GM06990 (cell line): Measurements from ENCODE around the gene RHCE.
"Not testable (repeated sequence)": the region's sequence is repeated elsewhere in the genome, so short reads cannot be mapped to it uniquely, and the experiment has no call there.

Experiments
- DNase-seq: peaks from one replicate; pipeline ENCODE4 v3.0.0-alpha.2; 2011; ENCODE audit not compliant: insufficient read length; ENCODE audit errors: extremely low read depth
- H3K27me3 ChIP-seq: replicated peaks from 2 replicates; pipeline ENCODE4 v1.6.0; 2011; ENCODE audit warnings: low read length; ENCODE audit not compliant: control insufficient read depth, insufficient read depth
- H3K36me3 ChIP-seq: 2 replicates; pipeline ENCODE4 v1.5.1; 2011; ENCODE audit warnings: low read length; ENCODE audit not compliant: control insufficient read depth, insufficient read depth
- H3K4me3 ChIP-seq: replicated peaks from 2 replicates; pipeline ENCODE4 v1.5.1; 2011; ENCODE audit warnings: low read depth, mild to moderate bottlenecking, control low read depth, low read length
- CTCF ChIP-seq: IDR thresholded peaks from 2 replicates; pipeline ENCODE4 v1.5.1; 2011; ENCODE audit warnings: low read length, control low read depth, mild to moderate bottlenecking, inconsistent platforms; ENCODE audit not compliant: insufficient read depth, poor library complexity, severe bottlenecking

The RHCE gene

DNA sequence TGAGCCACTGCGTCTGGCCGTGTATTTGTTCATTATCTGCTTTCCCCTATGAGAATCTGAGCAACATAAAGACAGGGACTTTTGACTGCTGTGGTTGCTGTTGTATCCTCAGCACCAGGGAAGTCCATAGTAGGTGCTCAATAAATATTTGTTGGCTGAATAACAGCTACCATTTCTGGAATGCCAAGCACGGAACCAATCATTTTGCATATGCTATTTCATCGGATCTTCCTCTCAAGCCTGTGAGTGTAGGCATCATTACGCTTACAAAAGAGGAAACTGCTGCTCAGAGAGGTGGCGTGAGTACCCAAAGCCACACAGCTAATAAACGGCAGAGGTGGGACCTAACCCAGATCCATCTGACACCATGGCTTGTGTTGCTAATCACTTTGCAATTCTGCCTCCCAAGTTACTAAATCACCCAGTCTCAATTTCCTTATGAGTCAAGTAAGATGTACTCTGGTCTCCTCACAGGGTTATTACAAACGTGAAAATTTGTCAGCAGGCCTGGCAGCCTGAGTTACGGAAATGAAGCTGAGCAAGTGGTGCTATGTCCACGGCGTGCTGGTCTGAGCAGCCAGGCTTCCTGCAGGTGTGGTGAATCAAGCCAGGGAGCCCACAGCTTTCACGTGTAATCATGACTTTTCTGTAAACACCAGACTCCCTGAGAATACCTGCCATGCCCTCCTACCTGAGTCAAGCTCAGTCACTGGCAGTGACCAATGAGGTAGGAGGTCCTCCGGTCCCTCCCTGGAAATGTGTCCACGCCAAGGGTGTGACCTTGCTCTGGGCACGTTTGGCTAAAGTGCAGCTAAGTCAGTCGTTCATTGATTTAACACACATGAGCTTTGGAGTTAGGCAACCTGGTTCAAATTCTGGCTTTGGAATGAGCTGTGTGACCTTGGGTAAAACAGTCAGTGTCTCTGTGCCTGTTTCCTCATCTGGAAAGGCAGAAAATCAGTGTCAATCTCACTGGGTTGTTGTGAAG lies 4.8 kb upstream of the RHCE start:
- TF ChIP-seq CTCF = no peak
- DNase-seq = no peak
- H3K4me3 ChIP-seq = no peak overlapping the region

GRCh38 chr1:25423206-25423605 lies 2.6 kb upstream of the RHCE start:
- H3K27me3 ChIP-seq, H3K36me3 ChIP-seq, DNase-seq, H3K4me3 ChIP-seq: not testable (repeated sequence)

More for the DNA sequence above, 4.8 kb upstream of the RHCE start:
- H3K27me3 ChIP-seq = no peaks in the 10 kb centered on the region
- H3K36me3 ChIP-seq = no peaks in the 10 kb centered on the region

GRCh38 chr1:25419339-25419738 lies 1.3 kb downstream of the RHCE start:
- not testable (repeated sequence) for H3K27me3 ChIP-seq, H3K36me3 ChIP-seq, DNase-seq, H3K4me3 ChIP-seq

GRCh38 chr1:25417280-25417679 lies 3.3 kb downstream of the RHCE start:
- not testable (repeated sequence) for H3K36me3 ChIP-seq, H3K4me3 ChIP-seq, DNase-seq, H3K27me3 ChIP-seq

- not testable (repeated sequence) for H3K36me3 ChIP-seq, H3K4me3 ChIP-seq, H3K27me3 ChIP-seq, DNase-seq
These were observed 6.0 kb downstream of the RHCE start for GRCh38 chr1:25414578-25414977.

DNA sequence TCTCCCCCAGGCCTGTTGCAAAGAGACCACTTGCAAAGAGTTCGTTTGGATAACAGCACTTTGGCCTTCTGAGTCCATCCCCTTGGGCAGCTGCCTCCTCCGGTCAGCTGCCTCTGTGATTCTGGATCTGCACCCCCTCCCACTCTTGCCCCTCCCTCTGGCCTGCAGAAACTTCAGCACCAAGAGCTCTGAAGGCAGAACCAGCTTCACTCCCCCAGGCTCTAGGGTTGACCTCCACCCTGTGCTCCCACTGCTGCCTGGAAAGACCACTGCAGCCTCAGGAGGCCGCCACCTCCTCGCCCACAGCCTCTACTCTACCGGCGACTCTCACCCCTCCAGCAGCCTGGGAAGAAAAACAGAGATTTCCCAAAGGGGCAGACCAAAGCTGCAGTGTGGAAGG lies 6.5 kb downstream of the RHCE start:
- H3K27me3 ChIP-seq, DNase-seq, H3K4me3 ChIP-seq, H3K36me3 ChIP-seq: not testable (repeated sequence)

- not testable (repeated sequence) for H3K36me3 ChIP-seq, H3K4me3 ChIP-seq, DNase-seq, H3K27me3 ChIP-seq
These were observed 7.6 kb downstream of the RHCE start for GRCh38 chr1:25412872-25413623.

DNA sequence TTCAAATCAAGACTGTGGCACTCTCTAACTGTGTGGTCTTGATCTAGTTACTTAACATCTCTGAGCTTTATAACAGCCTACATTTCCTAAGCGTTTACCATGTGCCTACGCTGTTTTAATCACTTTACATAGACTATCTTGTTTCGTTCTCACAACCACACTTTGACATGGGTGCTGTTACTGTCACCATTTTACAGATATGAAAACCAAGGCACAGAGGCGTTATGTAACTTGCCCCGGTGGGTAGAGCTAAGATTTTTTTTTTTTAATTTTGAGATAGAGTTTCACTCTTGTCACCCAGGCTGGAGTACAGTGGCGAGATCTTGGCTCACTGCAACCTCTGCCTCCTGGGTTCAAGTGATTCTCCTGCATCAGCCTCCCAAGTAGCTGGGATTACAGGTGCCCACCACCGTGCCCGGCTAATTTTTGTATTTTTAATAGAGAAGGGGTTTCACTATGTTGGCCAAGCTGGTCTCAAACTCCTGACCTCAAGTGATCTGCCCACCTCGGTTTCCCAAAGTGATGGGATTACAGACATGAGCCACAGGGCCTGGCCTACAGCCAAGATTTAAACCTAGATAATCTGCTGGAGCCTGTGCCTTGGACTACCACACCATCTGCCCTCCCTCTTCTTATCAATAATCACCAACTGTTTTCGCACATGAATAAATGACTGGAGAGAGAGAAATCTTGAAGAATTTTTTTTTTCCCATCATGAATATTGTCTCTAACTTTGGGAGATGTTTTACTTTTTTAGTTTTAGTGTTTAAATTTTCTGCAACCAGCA lies 10.8 kb downstream of the RHCE start:
- not testable (repeated sequence) for H3K36me3 ChIP-seq

DNA sequence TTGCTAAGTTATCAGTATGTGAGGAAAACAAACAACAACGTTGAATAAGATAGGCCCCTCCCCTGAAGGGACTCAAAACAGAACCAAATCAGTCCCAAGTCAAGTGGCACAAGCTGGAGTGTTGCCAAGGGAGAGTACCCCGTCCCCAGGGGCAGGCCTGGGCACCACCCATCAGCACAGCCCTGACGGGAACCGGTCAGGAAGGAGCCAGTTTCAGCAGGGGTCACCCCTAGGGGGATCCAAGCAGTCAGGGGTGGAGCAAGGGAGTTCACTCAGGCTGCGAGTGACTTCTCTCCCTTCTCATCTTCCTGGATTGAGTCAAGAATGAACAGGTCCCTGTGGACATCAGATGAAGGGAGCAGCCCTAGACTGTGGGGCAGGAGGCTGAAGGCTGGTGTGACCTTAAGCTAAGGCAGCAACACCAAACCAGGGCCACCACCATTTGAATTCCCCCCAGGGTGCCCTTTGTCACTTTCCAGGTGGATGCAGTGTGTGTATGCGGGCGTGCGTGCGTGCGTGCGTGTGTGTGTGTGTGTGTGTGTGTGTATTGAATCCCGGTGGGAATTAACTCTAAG lies 14.8 kb downstream of the RHCE start:
- H3K36me3 ChIP-seq, H3K27me3 ChIP-seq, H3K4me3 ChIP-seq, DNase-seq: not testable (repeated sequence)

More for the DNA sequence above, 10.8 kb downstream of the RHCE start:
- H3K27me3 ChIP-seq, H3K4me3 ChIP-seq, DNase-seq: not testable (repeated sequence)
